CD4-positive, alpha-beta T cell (primary cell): ENCODE results near the gene KCND3. TPM values are rescaled to one million over a fixed set of nuclear protein-coding genes. Genes with fewer than 3 reads are reported as not detected.

Experiments
- ATAC-seq: fragments of 200-7000 bp; cut with Tn5 transposase; one replicate; pipeline ENCODE4 v1.10.0; 2022; ENCODE audit warnings: mild to moderate bottlenecking; ENCODE audit not compliant: poor library complexity
- CTCF ChIA-PET: fragments of 350-600 bp; sonication (Branson Sonifier 250); formaldehyde crosslinking; loops from one replicate; lab custom pipeline; 2021; ENCODE audit warnings: antibody characterized with exemption, inconsistent platforms; lab: Charles Lee
- POLR2A ChIA-PET: fragments of 350-600 bp; sonication (Branson Sonifier 250); formaldehyde crosslinking; loops from one replicate; lab custom pipeline; 2021; ENCODE audit warnings: antibody characterized with exemption, inconsistent platforms; lab: Charles Lee
- DNase-seq, 14 experiments: peaks; one replicate each; pipeline ENCODE4 v3.0.0-alpha.2; 2013 to 2020; ENCODE audit warnings: mixed read lengths in 2 of 14
- H3K27ac ChIP-seq, 2 donors: one replicate each; pipeline versions ENCODE4 v1.5.1 to v1.7.0; 2013; ENCODE audit warnings: low read length in 2 of 2, low read depth in 1 of 2, mild to moderate bottlenecking in 1 of 2
- H3K27me3 ChIP-seq, 2 experiments: 1 replicate in 1 of 2; 2 replicates in 1 of 2; pipeline versions ENCODE4 v1.6.1 to v1.7.0; 2013; ENCODE audit warnings: low read length in 2 of 2, control low read depth in 1 of 2, mild to moderate bottlenecking in 1 of 2, moderate library complexity in 1 of 2; ENCODE audit not compliant: insufficient read depth in 2 of 2, control insufficient read depth in 1 of 2
- H3K36me3 ChIP-seq: one replicate; pipeline ENCODE4 v1.6.1; 2013; ENCODE audit warnings: low read length, control low read depth; ENCODE audit not compliant: insufficient read depth
- H3K4me1 ChIP-seq: one replicate; pipeline ENCODE4 v1.6.1; 2013; ENCODE audit warnings: low read length, control low read depth; ENCODE audit not compliant: insufficient read depth
- H3K4me3 ChIP-seq: one replicate; pipeline ENCODE4 v1.5.1; 2013; ENCODE audit warnings: mild to moderate bottlenecking, low read length, moderate library complexity
- H3K9me3 ChIP-seq, 2 experiments: 1 replicate in 1 of 2; 2 replicates in 1 of 2; pipeline versions ENCODE4 v1.6.1 to v1.7.0; 2013; ENCODE audit warnings: low read length in 2 of 2, mild to moderate bottlenecking in 2 of 2, control low read depth in 1 of 2, moderate library complexity in 1 of 2; ENCODE audit not compliant: control insufficient read depth in 1 of 2, insufficient read depth in 1 of 2
- H3K27ac Mint-ChIP-seq: one replicate; pipeline ENCODE4 v1.8.0; 2020; ENCODE audit warnings: mixed read lengths
- H3K27me3 Mint-ChIP-seq: one replicate; pipeline ENCODE4 v1.8.0; 2021; ENCODE audit warnings: mixed read lengths
- H3K36me3 Mint-ChIP-seq: one replicate; pipeline ENCODE4 v1.8.0; 2021; ENCODE audit warnings: low read depth, mixed read lengths
- H3K4me1 Mint-ChIP-seq: one replicate; pipeline ENCODE4 v1.8.0; 2021; ENCODE audit warnings: low read depth, mixed read lengths
- H3K4me3 Mint-ChIP-seq: one replicate; pipeline ENCODE4 v1.8.0; 2020; ENCODE audit warnings: mild to moderate bottlenecking, mixed read lengths
- H3K9me3 Mint-ChIP-seq: one replicate; pipeline ENCODE4 v1.8.0; 2020; ENCODE audit warnings: mixed read lengths
- CTCF ChIP-seq: fragments of 200-600 bp; IDR thresholded peaks from one replicate; pipeline ENCODE4 v1.8.0; 2022; ENCODE audit warnings: antibody characterized with exemption, mild to moderate bottlenecking
- intact Hi-C, 2 experiments: fragments of 100-400 bp; cut with DNase I in 1 of 2; cut with micrococcal nuclease in 1 of 2; formaldehyde crosslinking; loops; one replicate each; pipeline versions ENCODE4 v1.15.1 to v1.9.0; 2023 to 2025; cut with DNase I, micrococcal nuclease
- total RNA-seq, 174 experiments: library from RNA in 2 of 174; stranded (reverse) in 2 of 174; gene quantifications; one replicate each; pipeline ENCODE4 v1.2.3 and lab custom pipeline; 2021 to 2026

Gene KCND3
- total RNA-seq, 2 experiments from 2014 or later = 0.05 TPM; not detected in 1

GRCh38 chr1:111811891-111812290 lies 177.6 kb downstream of the KCND3 start:
- no peaks in the 10 kb centered on the region for H3K27me3 Mint-ChIP-seq
- no peaks in the 10 kb centered on the region for H3K4me1 Mint-ChIP-seq
- ChIA-PET POLR2A (no interaction called here), CTCF (no interaction called here)
- no peaks in the 10 kb centered on the region for H3K4me1 ChIP-seq
- DNase-seq = no peak
- no peak overlapping the region for H3K27ac Mint-ChIP-seq
- no peak overlapping the region for H3K4me3 ChIP-seq
- intact Hi-C loops = no loop called here
- no peak for TF ChIP-seq CTCF
- no peak overlapping the region for H3K4me3 Mint-ChIP-seq
- H3K36me3 Mint-ChIP-seq = no peaks in the 10 kb centered on the region
- no peaks in the 10 kb centered on the region for H3K9me3 Mint-ChIP-seq
- H3K27ac ChIP-seq = no peak overlapping the region
- no peak for ATAC-seq
- H3K9me3 ChIP-seq = no peaks in the 10 kb centered on the region
- H3K27me3 ChIP-seq = no peaks in the 10 kb centered on the region
- H3K36me3 ChIP-seq = no peaks in the 10 kb centered on the region

GRCh38 chr1:111805251-111805650 lies 184.2 kb downstream of the KCND3 start:
- intact Hi-C loops = no loop called here
- Histone ChIP-seq H3K27ac (no peak overlapping the region), H3K9me3 (no peaks in the 10 kb centered on the region), H3K36me3 (no peaks in the 10 kb centered on the region), H3K4me3 (no peak overlapping the region), H3K4me1 (no peaks in the 10 kb centered on the region), H3K27me3 (no peaks in the 10 kb centered on the region)
- no peak overlapping the region for H3K4me3 Mint-ChIP-seq
- H3K27me3 Mint-ChIP-seq = peaks cover 4% of the 10 kb centered on the region
- H3K9me3 Mint-ChIP-seq = no peaks in the 10 kb centered on the region
- no peaks in the 10 kb centered on the region for H3K4me1 Mint-ChIP-seq
- ATAC-seq (no peak), DNase-seq (no peak)
- ChIA-PET CTCF (no interaction called here), POLR2A (no interaction called here)
- no peak overlapping the region for H3K27ac Mint-ChIP-seq
- no peak for TF ChIP-seq CTCF
- no peaks in the 10 kb centered on the region for H3K36me3 Mint-ChIP-seq

GRCh38 chr1:111804776-111805175 lies 184.7 kb downstream of the KCND3 start:
- intact Hi-C loops = no loop called here
- peaks cover 4% of the 10 kb centered on the region for H3K27me3 Mint-ChIP-seq
- CTCF ChIA-PET = no interaction called here

More at GRCh38 chr1:111804776-111805175, 184.7 kb downstream of the KCND3 start:
- Histone ChIP-seq H3K4me1 (no peaks in the 10 kb centered on the region), H3K27me3 (no peaks in the 10 kb centered on the region), H3K36me3 (no peaks in the 10 kb centered on the region), H3K9me3 (no peaks in the 10 kb centered on the region), H3K4me3 (no peak overlapping the region), H3K27ac (no peak overlapping the region)
- Mint-ChIP-seq H3K4me3 (no peak overlapping the region), H3K9me3 (no peaks in the 10 kb centered on the region), H3K27ac (no peak overlapping the region), H3K4me1 (no peaks in the 10 kb centered on the region), H3K36me3 (no peaks in the 10 kb centered on the region)
- TF ChIP-seq CTCF = no peak
- POLR2A ChIA-PET = no interaction called here
- DNase-seq (no peak), ATAC-seq (no peak)
